CD14-positive monocyte (primary cell): ENCODE measurements around the gene APOL6. TPM values are rescaled to one million over a fixed set of nuclear protein-coding genes. Genes with fewer than 3 reads are reported as not detected.

Experiments
- DNase-seq, 3 donors: peaks; one replicate each; pipeline ENCODE4 v3.0.0-alpha.2; 2011 to 2022
- H2AFZ ChIP-seq: 2 replicates; pipeline ENCODE4 v1.6.0; 2012; ENCODE audit warnings: mild to moderate bottlenecking, low read depth, low read length, inconsistent platforms; ENCODE audit not compliant: insufficient read depth, poor library complexity, severe bottlenecking
- H3K27ac ChIP-seq, 2 donors: 1 replicate in 1 of 2; 2 replicates in 1 of 2; pipeline ENCODE4 v1.5.1; 2012 to 2013; ENCODE audit warnings: low read length in 2 of 2, control low read depth in 1 of 2, inconsistent platforms in 1 of 2, low read depth in 1 of 2, mild to moderate bottlenecking in 1 of 2
- H3K27me3 ChIP-seq, 2 donors: one replicate each; pipeline versions ENCODE4 v1.6.0 to v1.6.1; 2011 to 2013; ENCODE audit warnings: low read length in 2 of 2; ENCODE audit not compliant: control insufficient read depth in 2 of 2, insufficient read depth in 2 of 2
- H3K36me3 ChIP-seq, 2 donors: replicated peaks in 1 of 2; 1 replicate in 1 of 2; 2 replicates in 1 of 2; pipeline versions ENCODE4 v1.5.1 to v1.6.1; 2012 to 2013; ENCODE audit warnings: low read length in 2 of 2, control low read depth in 1 of 2, inconsistent platforms in 1 of 2, mild to moderate bottlenecking in 1 of 2; ENCODE audit not compliant: insufficient read depth in 2 of 2, control insufficient read depth in 1 of 2
- H3K4me1 ChIP-seq, 2 donors: 1 replicate in 1 of 2; 2 replicates in 1 of 2; pipeline versions ENCODE4 v1.5.1 to v1.6.1; 2012 to 2013; ENCODE audit warnings: low read length in 2 of 2, control low read depth in 1 of 2, inconsistent platforms in 1 of 2, mild to moderate bottlenecking in 1 of 2, moderate library complexity in 1 of 2; ENCODE audit not compliant: insufficient read depth in 2 of 2, control insufficient read depth in 1 of 2
- H3K4me2 ChIP-seq: replicated peaks from 2 replicates; pipeline ENCODE3; 2012; ENCODE audit warnings: low read length, moderate library complexity, mild to moderate bottlenecking; ENCODE audit not compliant: poor library complexity, severe bottlenecking; ENCODE audit errors: extremely low read depth
- H3K4me3 ChIP-seq, 3 experiments: fragments of 200-600 bp in 1 of 3; sonication (generic) in 1 of 3; replicated peaks in 1 of 3; 1 replicate in 2 of 3; 2 replicates in 1 of 3; pipeline ENCODE4 v1.5.1; 2011 to 2013; ENCODE audit warnings: low read length in 3 of 3, mild to moderate bottlenecking in 3 of 3, control low read depth in 2 of 3, low read depth in 2 of 3, inconsistent platforms in 1 of 3, moderate library complexity in 1 of 3
- H3K79me2 ChIP-seq: 2 replicates; pipeline ENCODE4 v1.6.0; 2012; ENCODE audit warnings: mild to moderate bottlenecking, control low read depth, inconsistent platforms, low read length, moderate library complexity; ENCODE audit not compliant: insufficient read depth
- H3K9ac ChIP-seq: 2 replicates; pipeline ENCODE4 v1.6.0; 2017; ENCODE audit warnings: low read length, mild to moderate bottlenecking; ENCODE audit not compliant: insufficient read depth, poor library complexity, severe bottlenecking
- H3K9me3 ChIP-seq, 2 donors: replicated peaks in 1 of 2; 1 replicate in 1 of 2; 2 replicates in 1 of 2; pipeline versions ENCODE4 v1.5.1 to v1.6.1; 2012 to 2013; ENCODE audit warnings: low read length in 2 of 2, control low read depth in 1 of 2; ENCODE audit not compliant: control insufficient read depth in 1 of 2, insufficient read depth in 1 of 2
- H4K20me1 ChIP-seq: 2 replicates; pipeline ENCODE4 v1.6.0; 2012; ENCODE audit warnings: mild to moderate bottlenecking, low read length, control low read depth, moderate library complexity; ENCODE audit not compliant: insufficient read depth
- H3K27ac Mint-ChIP-seq, 7 donors: one replicate each; pipeline ENCODE4 v1.8.0; 2020; ENCODE audit warnings: mild to moderate bottlenecking in 7 of 7, mixed read lengths in 7 of 7, moderate library complexity in 6 of 7, inconsistent platforms in 2 of 7
- H3K27me3 Mint-ChIP-seq, 3 donors: one replicate each; pipeline ENCODE4 v1.8.0; 2021 to 2022; ENCODE audit warnings: low read depth in 3 of 3, mild to moderate bottlenecking in 3 of 3, mixed read lengths in 3 of 3, moderate library complexity in 3 of 3, inconsistent platforms in 1 of 3
- H3K36me3 Mint-ChIP-seq, 2 donors: one replicate each; pipeline ENCODE4 v1.8.0; 2020; ENCODE audit warnings: mixed read lengths in 2 of 2, inconsistent platforms in 1 of 2, mild to moderate bottlenecking in 1 of 2
- H3K4me1 Mint-ChIP-seq: one replicate; pipeline ENCODE4 v1.8.0; 2020; ENCODE audit warnings: mild to moderate bottlenecking, mixed read lengths
- H3K4me3 Mint-ChIP-seq, 2 donors: one replicate each; pipeline ENCODE4 v1.8.0; 2020; ENCODE audit warnings: mild to moderate bottlenecking in 2 of 2, mixed read lengths in 2 of 2, moderate library complexity in 1 of 2
- H3K9me3 Mint-ChIP-seq, 7 donors: one replicate each; pipeline ENCODE4 v1.8.0; 2020 to 2022; ENCODE audit warnings: mixed read lengths in 7 of 7, mild to moderate bottlenecking in 6 of 7, moderate library complexity in 6 of 7, inconsistent platforms in 2 of 7
- CTCF ChIP-seq: fragments of 200-600 bp; IDR thresholded peaks from one replicate; pipeline ENCODE4 v1.8.0; 2022; ENCODE audit warnings: antibody characterized with exemption, mild to moderate bottlenecking
- WGBS: methylation state at CpG from one replicate; pipeline ENCODE4 v1.1.5; 2013; ENCODE audit warnings: missing lambda C conversion rate; ENCODE audit not compliant: insufficient coverage; 5-methylcytosine and 5-hydroxymethylcytosine counted together
- intact Hi-C, 2 donors: fragments of 100-400 bp; cut with micrococcal nuclease; formaldehyde crosslinking; loops; one replicate each; pipeline versions ENCODE4 v1.15.0 to v1.15.1; 2023
- polyA plus RNA-seq, 3 donors: library from polyadenylated mRNA; depleted of rRNA in 1 of 3; unstranded in 2 of 3; stranded (reverse) in 1 of 3; fragments of 300-500 nt in 2 of 3; fragments of >200 nt in 1 of 3; fragmentation: Illumina TruSeq in 2 of 3; gene quantifications; 1 replicate in 2 of 3; 2 replicates in 1 of 3; pipeline ENCODE4 v1.2.3, GENCODE V29; 2012 to 2021

The APOL6 gene
- polyA plus RNA-seq, 3 donors, result 7.6 to 13.6 (median 9.1) TPM

GRCh38 chr22:35632935-35633334, 15.3 kb upstream of the APOL6 start:
- WGBS, result no CpG with 5 or more reads among the region's 3 CpGs
- Histone ChIP-seq H3K4me1 (peaks cover 15 to 31% of the 10 kb centered on the region in 2 donors), H3K9me3 (peaks cover 0 to 4% of the 10 kb centered on the region in 2 donors), H3K9ac (no peak overlapping the region), H3K4me3 (no peak overlapping the region), H4K20me1 (no peaks in the 10 kb centered on the region), H2AFZ (no peak overlapping the region), H3K79me2 (no peaks in the 10 kb centered on the region), H3K27me3 (peaks cover 0 to 6% of the 10 kb centered on the region in 2 donors), H3K27ac (no peak overlapping the region), H3K36me3 (no peaks in the 10 kb centered on the region), H3K4me2 (no peak overlapping the region)
- intact Hi-C loops, result loop anchor here in 1 of 2 donors (10.0 kb wide), 1 partner anchor 282 kb away; no protein-coding TSS in a partner anchor
- H3K9me3 Mint-ChIP-seq, result peaks cover 0 to 6% (median 0%) of the 10 kb centered on the region in 7 donors
- H3K27ac Mint-ChIP-seq, result no peak overlapping the region
- DNase-seq, result no peak
- H3K4me1 Mint-ChIP-seq, result peaks cover 41% of the 10 kb centered on the region
- H3K27me3 Mint-ChIP-seq, result peaks cover 8 to 10% (median 9%) of the 10 kb centered on the region in 3 donors
- no peak overlapping the region for H3K4me3 Mint-ChIP-seq
- TF ChIP-seq CTCF, result no peak
- H3K36me3 Mint-ChIP-seq, result no peaks in the 10 kb centered on the region

GRCh38 chr22:35633520-35633919, 14.7 kb upstream of the APOL6 start:
- Mint-ChIP-seq H3K4me1 (peaks cover 40% of the 10 kb centered on the region), H3K36me3 (no peaks in the 10 kb centered on the region), H3K27me3 (peaks cover 5 to 7% (median 6%) of the 10 kb centered on the region in 3 donors), H3K4me3 (no peak overlapping the region), H3K9me3 (peaks cover 0 to 4% (median 0%) of the 10 kb centered on the region in 7 donors), H3K27ac (peak overlapping the region in 6 of 7 donors; percentile 2 to 74 (median 30))
- WGBS, result 96% methylated on average over 17 of the region's 18 CpGs
- Histone ChIP-seq H4K20me1 (no peaks in the 10 kb centered on the region), H3K36me3 (no peaks in the 10 kb centered on the region), H3K4me2 (no peak overlapping the region), H3K9ac (no peak overlapping the region), H3K4me3 (no peak overlapping the region), H3K79me2 (no peaks in the 10 kb centered on the region), H3K27ac (no peak overlapping the region), H3K4me1 (peaks cover 15 to 31% of the 10 kb centered on the region in 2 donors), H3K27me3 (peaks cover 0 to 3% of the 10 kb centered on the region in 2 donors), H2AFZ (no peak overlapping the region), H3K9me3 (peaks cover 0 to 3% of the 10 kb centered on the region in 2 donors)
- intact Hi-C loops, result loop anchor here in 1 of 2 donors (10.0 kb wide), 1 partner anchor 281 kb away; no protein-coding TSS in a partner anchor
- no peak for TF ChIP-seq CTCF
- no peak for DNase-seq
